BLaER1 (cell line): ENCODE results near the gene TNKS2.
A peak's percentile ranks its signal among the peaks of the same experiment; 100 is the strongest.

ENCODE experiments used
- H3K27ac ChIP-seq: shearing (Covaris generic); formaldehyde crosslinking; 2 replicates; pipeline ENCODE4 v1.8.1; 2022
- H3K27me3 ChIP-seq: shearing (Covaris generic); formaldehyde crosslinking; 2 replicates; pipeline ENCODE4 v1.8.1; 2022
- H3K36me3 ChIP-seq: shearing (Covaris generic); formaldehyde crosslinking; 2 replicates; pipeline ENCODE4 v1.8.1; 2022
- H3K4me1 ChIP-seq: shearing (Covaris generic); formaldehyde crosslinking; 2 replicates; pipeline ENCODE4 v1.8.1; 2022
- H3K4me2 ChIP-seq: shearing (Covaris generic); formaldehyde crosslinking; 2 replicates; pipeline ENCODE4 v1.8.1; 2022
- H3K4me3 ChIP-seq: shearing (Covaris generic); formaldehyde crosslinking; 2 replicates; pipeline ENCODE4 v1.8.1; 2022
- H3K9ac ChIP-seq: shearing (Covaris generic); formaldehyde crosslinking; 2 replicates; pipeline ENCODE4 v1.8.1; 2022
- H3K9me3 ChIP-seq: shearing (Covaris generic); formaldehyde crosslinking; 2 replicates; pipeline ENCODE4 v1.8.1; 2022
- H4K20me1 ChIP-seq: shearing (Covaris generic); formaldehyde crosslinking; 2 replicates; pipeline ENCODE4 v1.8.1; 2022
- Cebpa-rat ChIP-seq: shearing (Covaris generic); IDR thresholded peaks from 2 replicates; pipeline ENCODE4 v1.8.1; 2022

Gene TNKS2

DNA sequence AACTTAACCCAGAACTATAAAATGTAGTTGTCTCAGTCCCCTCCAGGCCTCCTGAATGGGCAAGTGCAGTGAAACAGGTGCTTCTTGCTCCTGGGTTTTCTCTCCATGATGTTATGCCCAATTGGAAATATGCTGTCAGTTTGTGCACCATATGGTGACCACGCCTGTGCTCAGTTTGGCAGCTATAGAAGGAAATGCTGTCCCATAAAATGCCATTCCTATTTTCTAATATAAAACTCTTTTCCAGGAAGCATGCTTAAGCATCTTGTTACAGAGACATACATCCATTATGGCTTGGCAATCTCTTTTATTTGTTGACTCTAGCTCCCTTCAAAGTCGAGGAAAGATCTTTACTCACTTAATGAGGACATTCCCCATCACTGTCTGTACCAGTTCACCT lies 65.9 kb downstream of the TNKS2 start:
- Histone ChIP-seq H3K27me3 (no peaks in the 10 kb centered on the region), H3K9ac (no peak overlapping the region), H3K27ac (no peak overlapping the region), H3K4me1 (no peaks in the 10 kb centered on the region), H4K20me1 (no peaks in the 10 kb centered on the region), H3K9me3 (no peaks in the 10 kb centered on the region), H3K36me3 (peaks cover 65% of the 10 kb centered on the region), H3K4me3 (no peak overlapping the region), H3K4me2 (no peak overlapping the region)
- TF ChIP-seq Cebpa-rat = no peak

DNA sequence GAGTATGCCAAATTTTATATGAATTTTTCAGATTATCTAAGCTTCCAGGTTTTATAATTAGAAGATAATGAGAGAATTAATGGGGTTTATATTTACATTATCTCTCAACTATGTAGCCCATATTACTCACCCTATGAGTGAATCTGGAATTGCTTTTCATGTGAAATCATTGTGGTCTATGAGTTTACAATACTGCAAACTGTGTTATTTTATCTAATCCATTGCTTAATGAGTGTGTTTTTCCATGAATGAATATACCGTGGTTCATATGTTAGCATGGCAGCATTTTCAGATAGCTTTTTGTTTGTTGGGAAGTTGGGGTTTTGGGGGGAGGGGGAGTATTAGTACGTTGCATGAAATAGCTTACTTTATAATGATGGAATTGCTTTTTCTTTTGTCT lies 66.5 kb downstream of the TNKS2 start:
- Histone ChIP-seq H3K4me2 (no peak overlapping the region), H4K20me1 (no peaks in the 10 kb centered on the region), H3K36me3 (peaks cover 58% of the 10 kb centered on the region), H3K4me3 (no peak overlapping the region), H3K27me3 (no peaks in the 10 kb centered on the region), H3K9ac (no peak overlapping the region), H3K4me1 (no peaks in the 10 kb centered on the region), H3K9me3 (no peaks in the 10 kb centered on the region), H3K27ac (no peak overlapping the region)
- TF ChIP-seq Cebpa-rat = no peak

DNA sequence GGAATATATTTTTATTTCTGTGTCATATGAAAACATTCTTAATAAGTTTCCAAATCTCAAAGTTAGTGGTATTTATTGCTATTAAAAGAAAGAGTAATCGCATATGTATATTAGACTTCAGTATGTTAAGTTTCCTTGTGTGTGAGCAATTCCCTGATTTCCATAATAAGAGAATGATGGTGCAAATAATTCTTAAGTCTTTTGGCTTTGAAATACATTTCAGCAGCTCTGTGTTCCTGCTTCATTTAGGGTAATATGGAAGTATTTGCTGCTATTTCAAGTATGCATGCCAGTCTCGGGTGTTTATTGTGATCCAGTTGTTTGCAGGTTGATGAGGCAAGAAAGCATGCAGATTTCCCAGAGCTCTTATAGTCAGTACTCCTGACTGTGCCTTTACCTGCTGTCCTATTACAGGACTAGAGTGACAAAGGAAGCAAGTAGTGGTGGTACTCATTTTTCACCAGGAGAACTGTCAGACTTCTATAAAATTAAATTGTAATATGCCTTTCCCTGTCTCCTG lies 67.4 kb downstream of the TNKS2 start:
- TF ChIP-seq Cebpa-rat = no peak
- Histone ChIP-seq H3K36me3 (peaks cover 50% of the 10 kb centered on the region), H3K4me3 (no peak overlapping the region), H3K27me3 (no peaks in the 10 kb centered on the region), H3K27ac (no peak overlapping the region), H3K9me3 (no peaks in the 10 kb centered on the region), H3K4me2 (no peak overlapping the region), H4K20me1 (no peaks in the 10 kb centered on the region), H3K9ac (no peak overlapping the region), H3K4me1 (no peaks in the 10 kb centered on the region)

GRCh38 chr10:91875156-91875555 lies 76.9 kb downstream of the TNKS2 start:
- H3K9ac ChIP-seq = no peak overlapping the region
- no peaks in the 10 kb centered on the region for H3K4me1 ChIP-seq
- H3K4me2 ChIP-seq = no peak overlapping the region
- H3K9me3 ChIP-seq = no peaks in the 10 kb centered on the region
- no peaks in the 10 kb centered on the region for H3K36me3 ChIP-seq
- no peak for TF ChIP-seq Cebpa-rat
- no peaks in the 10 kb centered on the region for H3K27me3 ChIP-seq
- no peak overlapping the region for H3K4me3 ChIP-seq
- H4K20me1 ChIP-seq = no peaks in the 10 kb centered on the region
- H3K27ac ChIP-seq = no peak overlapping the region

GRCh38 chr10:91875779-91876178 lies 77.6 kb downstream of the TNKS2 start:
- no peak overlapping the region for H3K27ac ChIP-seq
- H3K9me3 ChIP-seq = no peaks in the 10 kb centered on the region
- no peak overlapping the region for H3K4me3 ChIP-seq
- H3K4me2 ChIP-seq = no peak overlapping the region
- no peak for TF ChIP-seq Cebpa-rat
- no peaks in the 10 kb centered on the region for H3K4me1 ChIP-seq
- H3K9ac ChIP-seq = no peak overlapping the region
- no peaks in the 10 kb centered on the region for H3K36me3 ChIP-seq
- H3K27me3 ChIP-seq = no peaks in the 10 kb centered on the region
- H4K20me1 ChIP-seq = no peaks in the 10 kb centered on the region

DNA sequence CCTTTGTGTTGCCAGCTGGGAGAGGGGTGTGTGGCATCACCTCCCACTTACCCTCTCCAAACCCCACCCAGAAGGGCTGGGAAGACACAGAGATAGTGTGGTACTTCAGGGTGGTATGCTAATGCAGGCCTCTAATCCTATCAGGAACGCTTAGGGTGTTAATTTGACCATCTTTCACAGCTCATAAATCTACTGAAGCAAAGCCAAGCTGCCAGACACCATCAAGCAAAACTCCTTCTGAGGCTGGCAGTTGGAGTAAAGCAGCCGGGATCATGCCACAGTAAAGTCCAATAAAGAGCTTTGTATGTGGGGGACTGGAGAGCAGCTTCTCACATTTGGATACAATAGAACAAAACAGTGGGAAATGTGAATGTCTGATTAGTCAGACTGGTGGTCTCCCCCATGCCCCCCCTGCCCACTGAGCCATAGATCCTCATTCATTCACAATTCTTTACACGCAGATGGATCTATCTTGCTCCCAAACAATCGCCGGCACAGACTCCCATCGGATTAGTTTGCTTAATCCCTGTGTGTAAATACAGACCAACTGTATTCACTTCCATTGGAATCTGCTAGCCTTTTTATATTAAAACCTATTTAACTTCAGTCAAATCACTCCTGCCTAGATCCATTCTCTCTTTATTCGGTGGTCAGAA lies 81.4 kb downstream of the TNKS2 start:
- no peaks in the 10 kb centered on the region for H4K20me1 ChIP-seq
- H3K27ac ChIP-seq = no peak overlapping the region
- H3K9ac ChIP-seq = no peak overlapping the region
- TF ChIP-seq Cebpa-rat = no peak
- no peaks in the 10 kb centered on the region for H3K36me3 ChIP-seq
- peaks cover 18% of the 10 kb centered on the region for H3K4me1 ChIP-seq
- no peak overlapping the region for H3K4me3 ChIP-seq
- H3K4me2 ChIP-seq = no peak overlapping the region
- no peaks in the 10 kb centered on the region for H3K9me3 ChIP-seq
- no peaks in the 10 kb centered on the region for H3K27me3 ChIP-seq

- H4K20me1 ChIP-seq = no peaks in the 10 kb centered on the region
- TF ChIP-seq Cebpa-rat = no peak
- no peak overlapping the region for H3K4me3 ChIP-seq
- H3K9ac ChIP-seq = no peak overlapping the region
- no peak overlapping the region for H3K27ac ChIP-seq
- peaks cover 18% of the 10 kb centered on the region for H3K4me1 ChIP-seq
- no peaks in the 10 kb centered on the region for H3K27me3 ChIP-seq
- H3K4me2 ChIP-seq = no peak overlapping the region
- no peaks in the 10 kb centered on the region for H3K36me3 ChIP-seq
- no peaks in the 10 kb centered on the region for H3K9me3 ChIP-seq
These were observed 82.1 kb downstream of the TNKS2 start for GRCh38 chr10:91880310-91880709.

DNA sequence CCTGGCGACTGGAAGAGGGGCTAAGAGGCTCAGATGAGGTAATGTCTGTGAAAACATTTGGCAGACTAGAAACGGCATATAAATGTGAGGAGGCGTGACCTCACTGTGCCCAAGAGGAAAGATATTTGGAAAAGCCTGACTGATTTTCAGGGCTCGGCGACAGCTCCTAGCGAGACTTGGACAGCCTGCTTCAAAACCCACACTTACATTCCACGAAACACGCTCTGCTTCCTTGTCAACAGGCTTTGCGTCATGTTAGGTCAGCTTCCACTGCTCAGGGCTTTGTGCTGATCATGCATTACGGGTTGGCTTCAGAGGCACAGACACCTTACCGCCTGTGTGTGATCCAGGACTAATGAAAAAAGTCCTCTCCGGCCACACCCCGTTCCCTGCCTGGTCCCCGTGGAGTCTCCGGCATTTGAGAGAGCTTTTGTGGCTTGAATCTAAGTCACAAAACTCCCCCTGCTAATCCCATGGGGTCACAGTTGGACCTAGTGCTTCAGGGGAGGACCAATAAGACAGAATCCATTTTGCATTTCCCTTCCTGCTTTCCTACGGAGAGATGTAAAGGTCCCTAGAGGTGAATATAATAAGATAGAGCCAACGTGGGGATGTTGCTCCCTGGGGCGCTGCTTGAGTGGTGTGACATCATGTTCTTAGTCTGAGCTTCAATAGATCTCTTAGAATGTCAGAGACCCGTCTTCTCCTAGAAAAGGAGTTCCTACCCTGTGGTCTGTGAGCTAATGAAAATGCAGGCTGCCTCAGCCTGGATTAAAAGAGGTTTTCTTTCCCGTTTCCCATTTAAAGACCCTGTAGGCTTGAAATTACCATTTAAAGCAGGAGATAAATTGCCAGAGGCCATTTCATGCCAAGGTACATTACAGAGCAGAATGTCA lies 85.6 kb downstream of the TNKS2 start:
- peaks cover 17% of the 10 kb centered on the region for H3K27me3 ChIP-seq
- TF ChIP-seq Cebpa-rat = no peak
- no peaks in the 10 kb centered on the region for H3K36me3 ChIP-seq
- no peaks in the 10 kb centered on the region for H4K20me1 ChIP-seq
- no peak overlapping the region for H3K27ac ChIP-seq
- H3K9me3 ChIP-seq = no peaks in the 10 kb centered on the region
- no peak overlapping the region for H3K9ac ChIP-seq
- peak overlapping the region; percentile 42; the same call in 1 of the 2 replicates for H3K4me3 ChIP-seq
- H3K4me1 ChIP-seq = peaks cover 26% of the 10 kb centered on the region
- peak overlapping the region; percentile 78 for H3K4me2 ChIP-seq

DNA sequence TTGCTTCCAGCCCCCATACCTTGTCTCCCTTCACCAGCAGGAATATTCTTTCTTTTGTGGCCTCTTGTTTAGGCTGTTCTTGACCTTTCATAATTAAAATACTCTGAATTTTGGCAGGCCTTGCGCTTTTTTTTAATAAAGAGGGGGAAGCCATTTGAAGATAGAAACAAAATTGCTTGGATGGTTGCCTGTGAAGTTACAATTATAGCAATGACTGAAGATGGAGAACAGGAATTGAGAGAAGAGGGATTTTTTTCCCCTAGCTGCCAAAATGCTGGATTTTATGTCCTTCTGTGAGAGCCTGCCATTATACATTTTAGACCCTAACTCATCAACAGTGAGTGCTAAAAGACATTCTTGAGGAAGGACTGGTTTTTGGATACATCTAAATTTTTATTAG lies 86.3 kb downstream of the TNKS2 start:
- Histone ChIP-seq H3K9ac (no peak overlapping the region), H3K27ac (no peak overlapping the region), H3K36me3 (no peaks in the 10 kb centered on the region), H3K4me2 (peak overlapping the region; percentile 78), H3K27me3 (peaks cover 17% of the 10 kb centered on the region), H3K4me1 (peaks cover 26% of the 10 kb centered on the region), H3K9me3 (no peaks in the 10 kb centered on the region), H3K4me3 (no peak overlapping the region), H4K20me1 (no peaks in the 10 kb centered on the region)
- no peak for TF ChIP-seq Cebpa-rat
